ENCODE data around the gene FBXL17.

Gene FBXL17

DNA sequence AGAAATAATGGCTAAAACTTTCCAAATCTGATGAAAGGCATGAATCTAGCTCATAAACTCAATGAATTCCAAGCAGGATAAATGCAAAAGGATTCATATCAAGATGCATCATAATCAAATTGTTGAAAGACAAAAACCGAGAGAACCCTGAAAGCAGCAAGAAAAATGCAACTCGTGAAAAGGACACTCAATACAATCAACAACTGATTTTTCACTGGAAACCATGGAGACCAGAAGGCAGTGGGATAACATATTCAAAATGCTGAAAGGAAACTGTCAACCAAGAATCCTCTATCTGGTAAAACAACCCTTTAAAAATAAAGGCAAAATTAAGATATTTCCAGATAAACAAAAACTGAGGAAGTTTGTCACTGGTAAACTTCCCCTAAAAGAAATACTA is 9.5 kb downstream of the FBXL17 start:
- no peak overlapping the region for H3K27ac ChIP-seq (ENCODE audit: low read length)
- H3K9me3 ChIP-seq (ENCODE audit: control insufficient read depth in 1 of 2, low read length in 2 of 2): peaks cover 8 to 26% of the 10 kb centered on the region in 2 donors
- no peaks in the 10 kb centered on the region for H3K4me1 ChIP-seq (ENCODE audit: control insufficient read depth in 1 of 2, insufficient read depth in 2 of 2, low read length in 2 of 2)
- H3K27me3 ChIP-seq (ENCODE audit: low read depth, low read length): no peaks in the 10 kb centered on the region
- H3K36me3 ChIP-seq (ENCODE audit: control insufficient read depth in 1 of 2, insufficient read depth in 2 of 2, low read length in 2 of 2): peaks cover 0 to 4% of the 10 kb centered on the region in 2 donors
- no peak overlapping the region for H3K4me3 ChIP-seq (ENCODE audit: low read depth in 1 of 2, low read length in 2 of 2)

DNA sequence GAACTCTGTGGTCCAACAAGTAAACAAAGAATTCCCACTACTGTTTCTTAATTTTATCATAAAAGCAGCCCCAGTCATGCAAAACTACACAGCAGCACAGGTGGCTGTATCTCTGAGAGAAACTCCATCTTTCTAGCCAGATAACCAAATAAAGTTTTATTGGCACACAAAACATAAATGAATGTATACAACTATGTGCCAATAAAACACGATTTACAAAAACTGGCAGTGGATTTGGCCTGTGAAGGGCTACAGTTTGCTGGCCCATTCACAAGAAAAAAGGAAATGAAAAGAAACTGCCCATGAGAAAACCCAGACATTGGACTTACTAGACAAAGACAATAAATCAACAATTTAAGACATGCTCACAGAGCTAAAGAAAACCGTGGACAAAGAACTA is 10.6 kb downstream of the FBXL17 start:
- Histone ChIP-seq H3K4me3 (ENCODE audit: low read depth in 1 of 2, low read length in 2 of 2) (no peak overlapping the region), H3K36me3 (ENCODE audit: control insufficient read depth in 1 of 2, insufficient read depth in 2 of 2, low read length in 2 of 2) (peaks cover 0 to 4% of the 10 kb centered on the region in 2 donors), H3K9me3 (ENCODE audit: control insufficient read depth in 1 of 2, low read length in 2 of 2) (peaks cover 8 to 26% of the 10 kb centered on the region in 2 donors), H3K27ac (ENCODE audit: low read length) (no peak overlapping the region), H3K27me3 (ENCODE audit: low read depth, low read length) (no peaks in the 10 kb centered on the region), H3K4me1 (ENCODE audit: control insufficient read depth in 1 of 2, insufficient read depth in 2 of 2, low read length in 2 of 2) (no peaks in the 10 kb centered on the region)

DNA sequence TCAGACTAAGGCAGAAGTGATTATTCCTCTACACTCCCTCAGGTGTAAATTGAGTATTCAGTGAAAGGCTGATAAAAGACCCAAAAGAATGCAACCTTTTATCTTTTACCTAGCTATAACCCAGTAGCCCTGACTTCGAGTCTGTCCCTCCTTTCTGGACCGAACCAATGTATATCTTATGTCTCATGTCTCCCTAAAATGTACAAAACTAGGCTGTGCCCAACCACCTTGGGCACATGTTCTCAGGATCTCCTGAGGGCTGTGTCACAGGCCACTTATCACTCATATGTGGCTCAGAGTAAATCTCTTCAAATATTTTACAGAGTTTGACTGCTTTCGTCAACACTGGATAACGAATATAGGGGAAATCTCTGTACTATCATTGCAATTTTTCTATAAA is 12.7 kb downstream of the FBXL17 start:
- Histone ChIP-seq H3K36me3 (ENCODE audit: control insufficient read depth in 1 of 2, insufficient read depth in 2 of 2, low read length in 2 of 2) (peaks cover 0 to 7% of the 10 kb centered on the region in 2 donors), H3K4me3 (ENCODE audit: low read depth in 1 of 2, low read length in 2 of 2) (no peak overlapping the region), H3K27ac (ENCODE audit: low read length) (no peak overlapping the region), H3K27me3 (ENCODE audit: low read depth, low read length) (no peaks in the 10 kb centered on the region), H3K4me1 (ENCODE audit: control insufficient read depth in 1 of 2, insufficient read depth in 2 of 2, low read length in 2 of 2) (no peaks in the 10 kb centered on the region), H3K9me3 (ENCODE audit: control insufficient read depth in 1 of 2, low read length in 2 of 2) (peaks cover 0 to 12% of the 10 kb centered on the region in 2 donors)

DNA sequence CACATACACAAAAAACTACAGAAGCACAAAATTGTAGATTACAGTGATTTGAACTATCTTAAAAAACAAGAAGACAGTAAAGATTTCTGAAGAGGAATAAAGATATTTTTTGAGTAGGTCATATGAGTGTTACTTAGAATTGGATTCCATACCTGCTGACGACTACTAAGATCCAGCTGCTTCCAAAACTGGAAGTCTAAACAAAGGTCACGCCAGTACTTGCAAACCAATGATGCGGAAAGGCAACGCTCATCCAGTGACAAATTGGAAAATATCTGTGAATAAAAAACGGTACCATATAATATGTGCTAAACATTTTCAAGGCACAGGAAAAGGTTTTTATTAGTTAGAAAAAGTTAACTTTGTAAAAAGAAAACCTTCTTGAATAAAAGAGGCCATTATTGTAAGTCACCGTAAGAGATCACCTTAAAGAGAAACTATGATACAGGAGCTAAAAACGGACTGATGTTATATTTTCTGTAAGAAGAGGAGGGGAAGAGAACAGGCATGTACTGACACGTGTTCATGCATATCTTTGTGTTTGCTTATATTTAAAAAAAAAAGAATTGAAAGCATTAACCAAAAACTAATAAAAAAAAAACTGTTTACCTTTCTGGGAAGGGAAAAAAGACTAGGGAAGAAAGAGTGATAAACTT is 14.1 kb downstream of the FBXL17 start:
- H3K9me3 ChIP-seq (ENCODE audit: control insufficient read depth in 1 of 2, low read length in 2 of 2): peaks cover 0 to 4% of the 10 kb centered on the region in 2 donors
- H3K4me3 ChIP-seq (ENCODE audit: low read depth in 1 of 2, low read length in 2 of 2): no peak overlapping the region
- H3K27me3 ChIP-seq (ENCODE audit: low read depth, low read length): no peaks in the 10 kb centered on the region
- no peak overlapping the region for H3K27ac ChIP-seq (ENCODE audit: low read length)
- H3K4me1 ChIP-seq (ENCODE audit: control insufficient read depth in 1 of 2, insufficient read depth in 2 of 2, low read length in 2 of 2): no peaks in the 10 kb centered on the region
- H3K36me3 ChIP-seq (ENCODE audit: control insufficient read depth in 1 of 2, insufficient read depth in 2 of 2, low read length in 2 of 2): peaks cover 0 to 4% of the 10 kb centered on the region in 2 donors

DNA sequence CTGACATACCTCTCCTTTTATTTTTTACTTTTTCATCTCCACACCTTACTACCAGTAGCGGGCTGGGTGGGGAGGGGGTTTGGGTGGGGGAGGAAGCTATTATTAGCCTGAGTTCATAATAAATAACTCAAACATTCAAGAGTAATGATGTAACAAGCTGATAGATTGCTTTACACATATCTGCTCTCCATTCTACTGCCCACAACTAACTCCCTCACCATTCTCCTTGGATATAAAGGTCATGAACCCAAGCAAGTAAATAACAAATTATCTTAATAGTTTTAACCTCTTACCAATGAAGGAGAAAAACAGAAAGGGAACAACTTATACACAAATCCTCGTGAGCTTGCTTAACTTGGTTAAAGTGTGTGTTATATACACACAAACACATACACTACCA is 15.4 kb downstream of the FBXL17 start:
- Histone ChIP-seq H3K4me3 (ENCODE audit: low read depth in 1 of 2, low read length in 2 of 2) (no peak overlapping the region), H3K36me3 (ENCODE audit: control insufficient read depth in 1 of 2, insufficient read depth in 2 of 2, low read length in 2 of 2) (peaks cover 0 to 4% of the 10 kb centered on the region in 2 donors), H3K4me1 (ENCODE audit: control insufficient read depth in 1 of 2, insufficient read depth in 2 of 2, low read length in 2 of 2) (no peaks in the 10 kb centered on the region), H3K27me3 (ENCODE audit: low read depth, low read length) (no peaks in the 10 kb centered on the region), H3K9me3 (ENCODE audit: control insufficient read depth in 1 of 2, low read length in 2 of 2) (no peaks in the 10 kb centered on the region), H3K27ac (ENCODE audit: low read length) (no peak overlapping the region)

DNA sequence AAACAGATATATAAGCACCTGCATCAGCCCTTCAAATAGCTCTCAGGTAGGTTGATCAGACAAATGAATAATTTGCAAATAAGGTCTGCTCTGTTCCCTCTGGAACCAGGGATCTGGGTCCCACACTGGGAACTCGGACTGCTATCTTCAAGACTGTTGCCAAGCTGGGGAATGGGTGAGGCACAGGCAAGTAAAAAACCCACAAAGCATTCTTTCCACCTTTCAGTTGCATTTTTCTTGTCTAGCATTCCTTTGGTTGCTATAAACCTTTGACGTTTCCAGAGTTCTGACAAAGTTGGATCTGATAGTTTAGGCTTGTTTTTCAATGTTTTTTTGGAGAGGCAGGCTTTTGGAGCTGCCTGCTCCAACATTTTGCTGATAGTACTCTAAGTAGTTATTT is 20.1 kb downstream of the FBXL17 start:
- Histone ChIP-seq H3K4me3 (ENCODE audit: low read depth in 1 of 2, low read length in 2 of 2) (no peak overlapping the region), H3K27me3 (ENCODE audit: low read depth, low read length) (no peaks in the 10 kb centered on the region), H3K9me3 (ENCODE audit: control insufficient read depth in 1 of 2, low read length in 2 of 2) (no peaks in the 10 kb centered on the region), H3K27ac (ENCODE audit: low read length) (no peak overlapping the region), H3K4me1 (ENCODE audit: control insufficient read depth in 1 of 2, insufficient read depth in 2 of 2, low read length in 2 of 2) (no peaks in the 10 kb centered on the region), H3K36me3 (ENCODE audit: control insufficient read depth in 1 of 2, insufficient read depth in 2 of 2, low read length in 2 of 2) (peaks cover 0 to 4% of the 10 kb centered on the region in 2 donors)

DNA sequence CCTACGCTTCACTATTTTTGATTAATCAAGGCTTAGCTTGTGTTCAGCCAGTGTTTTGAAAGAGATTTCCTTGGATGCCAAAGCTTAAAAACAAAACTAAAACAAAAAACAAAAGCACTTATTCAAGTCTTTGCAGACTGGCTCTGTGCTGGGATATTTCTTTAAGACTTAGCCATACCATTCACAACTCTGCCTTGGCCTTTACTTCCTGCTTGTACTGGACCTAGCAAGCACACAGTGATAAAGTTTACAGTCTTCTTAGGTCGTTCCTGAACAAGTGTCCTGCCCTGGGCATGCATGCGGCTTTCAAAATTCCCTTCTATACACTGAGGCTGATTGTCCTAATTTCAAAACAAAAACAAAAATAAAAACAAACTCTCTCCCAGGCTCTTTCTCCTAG is 20.7 kb downstream of the FBXL17 start:
- Histone ChIP-seq H3K9me3 (ENCODE audit: control insufficient read depth in 1 of 2, low read length in 2 of 2) (no peaks in the 10 kb centered on the region), H3K27me3 (ENCODE audit: low read depth, low read length) (no peaks in the 10 kb centered on the region), H3K27ac (ENCODE audit: low read length) (no peak overlapping the region), H3K4me3 (ENCODE audit: low read depth in 1 of 2, low read length in 2 of 2) (no peak overlapping the region), H3K36me3 (ENCODE audit: control insufficient read depth in 1 of 2, insufficient read depth in 2 of 2, low read length in 2 of 2) (peaks cover 0 to 4% of the 10 kb centered on the region in 2 donors), H3K4me1 (ENCODE audit: control insufficient read depth in 1 of 2, insufficient read depth in 2 of 2, low read length in 2 of 2) (no peaks in the 10 kb centered on the region)

DNA sequence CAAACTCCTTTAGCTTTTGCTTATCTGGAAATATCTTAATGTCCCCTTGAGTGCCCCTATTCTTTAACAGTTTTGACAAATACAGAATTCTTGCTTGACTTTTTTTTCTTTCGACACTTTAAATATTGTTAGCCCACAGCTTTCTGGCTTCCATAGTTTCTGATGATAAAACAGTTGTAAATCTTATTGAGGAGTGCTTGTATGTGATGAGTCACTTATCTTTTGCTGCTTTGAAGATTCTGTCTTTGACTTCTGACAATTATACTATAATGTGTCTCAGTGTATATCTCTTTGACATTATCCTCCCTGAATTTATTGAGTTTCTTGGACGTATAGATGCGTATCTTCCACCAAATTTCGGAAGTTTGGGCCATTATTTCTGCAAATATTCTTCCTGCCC is 21.6 kb downstream of the FBXL17 start:
- Histone ChIP-seq H3K4me1 (ENCODE audit: control insufficient read depth in 1 of 2, insufficient read depth in 2 of 2, low read length in 2 of 2) (no peaks in the 10 kb centered on the region), H3K36me3 (ENCODE audit: control insufficient read depth in 1 of 2, insufficient read depth in 2 of 2, low read length in 2 of 2) (peaks cover 0 to 4% of the 10 kb centered on the region in 2 donors), H3K27me3 (ENCODE audit: low read depth, low read length) (no peaks in the 10 kb centered on the region), H3K27ac (ENCODE audit: low read length) (no peak overlapping the region), H3K4me3 (ENCODE audit: low read depth in 1 of 2, low read length in 2 of 2) (no peak overlapping the region), H3K9me3 (ENCODE audit: control insufficient read depth in 1 of 2, low read length in 2 of 2) (no peaks in the 10 kb centered on the region)

DNA sequence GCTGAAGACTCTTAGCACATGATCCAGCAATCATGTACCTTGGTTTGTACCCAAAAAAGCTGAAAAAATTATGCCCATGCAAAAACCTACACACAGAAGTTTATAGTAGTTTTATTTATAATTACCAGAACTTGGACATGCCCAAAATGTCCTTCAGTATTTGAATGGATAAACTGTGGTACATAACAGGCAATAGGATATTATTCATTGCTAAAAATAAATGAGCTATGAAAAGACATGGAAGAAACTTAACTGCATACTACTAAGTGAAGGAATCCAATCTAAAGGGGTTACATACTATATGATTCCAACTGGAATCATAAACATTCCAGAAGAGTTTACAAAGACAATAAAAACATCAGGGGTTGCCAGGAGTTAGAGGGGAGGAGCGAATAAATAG is 25.6 kb downstream of the FBXL17 start:
- no peaks in the 10 kb centered on the region for H3K36me3 ChIP-seq (ENCODE audit: control insufficient read depth in 1 of 2, insufficient read depth in 2 of 2, low read length in 2 of 2)
- no peak overlapping the region for H3K27ac ChIP-seq (ENCODE audit: low read length)
- H3K27me3 ChIP-seq (ENCODE audit: low read depth, low read length): no peaks in the 10 kb centered on the region
- no peaks in the 10 kb centered on the region for H3K9me3 ChIP-seq (ENCODE audit: control insufficient read depth in 1 of 2, low read length in 2 of 2)
- H3K4me1 ChIP-seq (ENCODE audit: control insufficient read depth in 1 of 2, insufficient read depth in 2 of 2, low read length in 2 of 2): no peaks in the 10 kb centered on the region
- no peak overlapping the region for H3K4me3 ChIP-seq (ENCODE audit: low read depth in 1 of 2, low read length in 2 of 2)

DNA sequence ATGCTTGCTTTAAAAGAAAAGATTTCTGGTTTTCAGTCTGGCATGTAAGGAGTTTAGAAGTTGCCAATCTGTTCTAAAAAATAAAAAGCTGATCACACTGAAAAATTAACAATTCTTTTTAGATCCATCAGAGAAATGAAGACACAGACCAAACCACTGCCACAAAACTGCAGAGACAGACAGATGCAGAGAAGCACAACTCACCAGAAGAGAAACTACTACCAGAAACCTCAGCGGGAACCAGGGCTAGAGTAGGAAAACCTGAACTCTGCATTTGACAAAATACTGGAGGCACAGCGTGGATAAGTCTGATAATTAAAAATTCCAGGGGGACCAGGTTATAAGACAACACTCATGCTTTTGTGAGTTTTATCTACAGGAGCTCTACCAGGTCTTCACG is 28.8 kb downstream of the FBXL17 start:
- Histone ChIP-seq H3K27me3 (ENCODE audit: low read depth, low read length) (no peaks in the 10 kb centered on the region), H3K4me3 (ENCODE audit: low read depth in 1 of 2, low read length in 2 of 2) (no peak overlapping the region), H3K4me1 (ENCODE audit: control insufficient read depth in 1 of 2, insufficient read depth in 2 of 2, low read length in 2 of 2) (no peaks in the 10 kb centered on the region), H3K9me3 (ENCODE audit: control insufficient read depth in 1 of 2, low read length in 2 of 2) (no peaks in the 10 kb centered on the region), H3K36me3 (ENCODE audit: control insufficient read depth in 1 of 2, insufficient read depth in 2 of 2, low read length in 2 of 2) (peaks cover 0 to 3% of the 10 kb centered on the region in 2 donors), H3K27ac (ENCODE audit: low read length) (no peak overlapping the region)

DNA sequence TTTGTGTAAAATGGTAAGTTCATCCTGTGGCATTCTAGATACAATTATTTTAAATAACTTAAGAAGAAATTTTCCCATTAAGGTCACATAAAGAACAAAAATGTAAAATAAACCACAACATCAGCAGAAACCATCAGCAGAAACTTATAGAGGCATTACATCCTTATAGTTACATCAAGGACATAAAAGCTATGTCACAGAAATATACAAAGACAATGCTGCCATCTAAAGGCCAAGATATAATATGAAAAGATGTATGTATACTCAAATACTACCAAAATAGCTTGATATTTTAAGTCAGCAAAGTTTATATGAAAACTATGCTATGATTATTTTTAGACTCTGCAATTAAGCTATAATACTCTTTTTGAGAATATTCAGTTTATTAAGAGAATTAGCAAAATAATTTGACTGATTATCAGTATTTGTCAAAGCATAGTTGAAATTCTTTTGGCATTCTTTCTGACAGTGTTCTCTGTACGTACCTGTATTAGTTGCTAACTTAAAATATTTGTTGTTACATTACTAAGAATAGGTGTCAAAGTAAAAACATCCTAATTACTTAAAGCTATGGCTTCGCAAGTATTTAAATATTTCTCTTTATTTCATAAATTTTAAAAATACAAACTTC is 36.2 kb downstream of the FBXL17 start:
- Histone ChIP-seq H3K27me3 (ENCODE audit: low read depth, low read length) (no peaks in the 10 kb centered on the region), H3K4me1 (ENCODE audit: control insufficient read depth in 1 of 2, insufficient read depth in 2 of 2, low read length in 2 of 2) (no peaks in the 10 kb centered on the region), H3K27ac (ENCODE audit: low read length) (no peak overlapping the region), H3K4me3 (ENCODE audit: low read depth in 1 of 2, low read length in 2 of 2) (no peak overlapping the region), H3K36me3 (ENCODE audit: control insufficient read depth in 1 of 2, insufficient read depth in 2 of 2, low read length in 2 of 2) (peaks cover 0 to 3% of the 10 kb centered on the region in 2 donors), H3K9me3 (ENCODE audit: control insufficient read depth in 1 of 2, low read length in 2 of 2) (no peaks in the 10 kb centered on the region)

Data from muscle layer of duodenum (tissue), 2 donors.